K562 (cell line): ENCODE results near the gene SPINT2. TPM values are rescaled to one million over a fixed set of nuclear protein-coding genes. Genes with fewer than 3 reads are reported as not detected.

Experiments
- ASH1L ChIP-seq: fragments of 450-650 bp; IDR thresholded peaks from 2 replicates; pipeline ENCODE4 v1.6.1; 2018; ENCODE audit warnings: borderline replicate concordance, mild to moderate bottlenecking, low read depth; ENCODE audit not compliant: partially characterized antibody
- BRF1 ChIP-seq: IDR thresholded peaks from 3 replicates; pipeline ENCODE4 v1.6.1; 2011; ENCODE audit warnings: borderline replicate concordance, mild to moderate bottlenecking; ENCODE audit not compliant: insufficient read length; ENCODE audit errors: extremely low read depth
- CBX1 ChIP-seq: sonication (generic); IDR thresholded peaks from 2 replicates; pipeline ENCODE4 v1.6.1; 2016; ENCODE audit warnings: antibody characterized with exemption, low read depth, mild to moderate bottlenecking
- CHCHD3 ChIP-seq: fragments of 250-450 bp; sonication (Bioruptor Pico); IDR thresholded peaks from 2 replicates; pipeline ENCODE4 v2.1.2; 2022; ENCODE audit warnings: mild to moderate bottlenecking
- CHD1 ChIP-seq: fragments of 200-600 bp; sonication (generic); IDR thresholded peaks from one replicate; pipeline ENCODE4 v1.6.1; 2012; ENCODE audit warnings: mild to moderate bottlenecking, moderate library complexity, low read length, inconsistent platforms
- ERF ChIP-seq: fragments of 450-650 bp; formaldehyde crosslinking; IDR thresholded peaks from 2 replicates; pipeline ENCODE4 v1.4.0; 2020; ENCODE audit warnings: mild to moderate bottlenecking, mixed read lengths
- IRF2 ChIP-seq: sonication (generic); formaldehyde crosslinking; IDR thresholded peaks from 2 replicates; pipeline ENCODE4 v1.8.1; 2022; ENCODE audit warnings: mild to moderate bottlenecking, missing genetic modification reagents
- KAT8 ChIP-seq: fragments of 450-650 bp; IDR thresholded peaks from 2 replicates; pipeline ENCODE4 v1.6.1; 2016; ENCODE audit warnings: low read depth, mild to moderate bottlenecking
- MCM3 ChIP-seq: fragments of 450-650 bp; IDR thresholded peaks from 2 replicates; pipeline ENCODE4 v1.6.1; 2016
- PHF21A ChIP-seq: fragments of 450-650 bp; IDR thresholded peaks from 2 replicates; pipeline ENCODE4 v1.6.1; 2017; ENCODE audit warnings: low read depth, borderline replicate concordance
- RBM14 ChIP-seq: fragments of 200-400 bp; formaldehyde crosslinking; IDR thresholded peaks from 2 replicates; pipeline ENCODE4 v1.6.1; 2018; ENCODE audit warnings: low read depth, mild to moderate bottlenecking, low read length, moderate library complexity, borderline replicate concordance; ENCODE audit not compliant: insufficient read depth
- SMARCA5 ChIP-seq: fragments of 450-650 bp; IDR thresholded peaks from 2 replicates; pipeline ENCODE4 v1.6.1; 2016
- ZNF41 ChIP-seq: fragments of 250-450 bp; sonication (Bioruptor Pico); conservative IDR thresholded peaks from 2 replicates; pipeline ENCODE4 v1.4.0; 2020; ENCODE audit warnings: mild to moderate bottlenecking
- ZNF76 ChIP-seq: fragments of 250-450 bp; sonication (Bioruptor Pico); IDR thresholded peaks from 2 replicates; pipeline ENCODE4 v1.4.0; 2020; ENCODE audit warnings: mild to moderate bottlenecking, moderate library complexity, borderline replicate concordance
- ZNF79 ChIP-seq: fragments of 250-450 bp; sonication (Bioruptor Pico); IDR thresholded peaks from 2 replicates; pipeline ENCODE4 v1.4.0; 2020; ENCODE audit warnings: low read depth, mild to moderate bottlenecking, moderate library complexity
- polyA plus RNA-seq, 8 experiments: library from polyadenylated mRNA; depleted of rRNA in 4 of 8; stranded (reverse) in 5 of 8; unstranded in 3 of 8; fragments of >200 nt; fragmentation: Nextera tagmentation in 2 of 8; fragmentation: Illumina TruSeq in 1 of 8; extraction: Ambion mirVana in 2 of 8; extraction: Trizol in 1 of 8; gene quantifications; 2 replicates each; pipeline versions ENCODE4 v1.2.1 to v1.2.3, GENCODE V29; 2011 to 2014; ENCODE audit warnings: inconsistent platforms in 1 of 8, missing spikeins in 1 of 8
- total RNA-seq, 7 experiments: library from RNA; depleted of rRNA in 6 of 7; stranded (reverse); fragments of >200 nt in 6 of 7; fragmentation: Illumina TruSeq in 2 of 7; extraction: Trizol in 2 of 7; gene quantifications; 2 replicates each; pipeline versions ENCODE4 v1.2.1 to v1.2.3, GENCODE V29; 2011 to 2021; ENCODE audit warnings: low replicate concordance in 1 of 7
- TF ChIP-seq, protein P1 (sequence below): fragments of 150-350 bp; conservative IDR thresholded peaks from 2 replicates; pipeline ENCODE4 v1.6.1; 2014; ENCODE audit warnings: low read length
- TF ChIP-seq, protein P2 (sequence below): IDR thresholded peaks from 2 replicates; pipeline ENCODE4 v1.6.1; 2014; ENCODE audit warnings: antibody characterized with exemption
- TF ChIP-seq, protein P3 (sequence below), 2 experiments: fragments of 150-350 bp in 1 of 2; IDR thresholded peaks; 2 replicates each; pipeline ENCODE4 v1.6.1; 2012 to 2016; ENCODE audit warnings: low read depth in 2 of 2, low read length in 2 of 2, mild to moderate bottlenecking in 1 of 2, moderate library complexity in 1 of 2
- TF ChIP-seq, protein P4 (sequence below): fragments of 250-450 bp; sonication (Bioruptor Pico); IDR thresholded peaks from 2 replicates; pipeline ENCODE4 v1.8.0; 2021; ENCODE audit warnings: mild to moderate bottlenecking, moderate library complexity

The SPINT2 gene
- total and polyA plus RNA-seq, 9 of the 15 experiments (the other 6 are each of a cell fraction or from before 2014, with no cell fraction given): 0.65 to 4.5 (median 3.4) TPM

DNA sequence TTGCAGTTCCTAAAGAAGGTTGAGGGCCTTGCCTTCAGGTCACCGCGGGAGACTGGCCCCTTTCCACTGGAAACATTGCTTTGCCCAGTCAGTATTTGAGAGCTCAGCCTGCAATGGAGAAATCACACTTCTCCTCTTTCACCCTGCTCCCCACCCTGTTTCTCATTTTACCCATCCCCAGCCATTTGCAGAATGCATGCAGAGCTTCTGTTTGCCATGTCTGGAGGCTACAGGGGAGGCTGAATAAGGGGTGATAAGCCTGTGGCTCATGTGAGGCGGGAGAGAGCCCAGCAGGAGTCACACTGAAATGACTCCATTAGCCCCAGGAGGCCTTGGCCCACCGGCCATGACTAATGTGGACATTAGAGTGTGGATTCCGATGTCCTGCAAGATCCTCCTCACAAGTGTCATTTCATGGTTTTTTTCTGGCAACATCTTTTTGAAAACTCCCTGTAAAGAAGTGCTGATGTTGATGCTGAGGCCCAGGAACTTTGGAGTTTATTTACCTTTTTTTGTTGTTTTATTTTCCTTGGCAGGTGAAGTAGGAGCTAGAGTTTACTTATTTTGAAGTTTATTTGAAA is 6.3 kb downstream of the SPINT2 start (continued):
- TF ChIP-seq, protein P1, sequence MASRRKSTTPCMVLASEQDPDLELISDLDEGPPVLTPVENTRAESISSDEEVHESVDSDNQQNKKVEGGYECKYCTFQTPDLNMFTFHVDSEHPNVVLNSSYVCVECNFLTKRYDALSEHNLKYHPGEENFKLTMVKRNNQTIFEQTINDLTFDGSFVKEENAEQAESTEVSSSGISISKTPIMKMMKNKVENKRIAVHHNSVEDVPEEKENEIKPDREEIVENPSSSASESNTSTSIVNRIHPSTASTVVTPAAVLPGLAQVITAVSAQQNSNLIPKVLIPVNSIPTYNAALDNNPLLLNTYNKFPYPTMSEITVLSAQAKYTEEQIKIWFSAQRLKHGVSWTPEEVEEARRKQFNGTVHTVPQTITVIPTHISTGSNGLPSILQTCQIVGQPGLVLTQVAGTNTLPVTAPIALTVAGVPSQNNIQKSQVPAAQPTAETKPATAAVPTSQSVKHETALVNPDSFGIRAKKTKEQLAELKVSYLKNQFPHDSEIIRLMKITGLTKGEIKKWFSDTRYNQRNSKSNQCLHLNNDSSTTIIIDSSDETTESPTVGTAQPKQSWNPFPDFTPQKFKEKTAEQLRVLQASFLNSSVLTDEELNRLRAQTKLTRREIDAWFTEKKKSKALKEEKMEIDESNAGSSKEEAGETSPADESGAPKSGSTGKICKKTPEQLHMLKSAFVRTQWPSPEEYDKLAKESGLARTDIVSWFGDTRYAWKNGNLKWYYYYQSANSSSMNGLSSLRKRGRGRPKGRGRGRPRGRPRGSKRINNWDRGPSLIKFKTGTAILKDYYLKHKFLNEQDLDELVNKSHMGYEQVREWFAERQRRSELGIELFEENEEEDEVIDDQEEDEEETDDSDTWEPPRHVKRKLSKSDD: no peak
- TF ChIP-seq CHCHD3 (CRISPR knock-in tag): no peak
- TF ChIP-seq PHF21A: no peak
- no peak for TF ChIP-seq ZNF79 (CRISPR knock-in tag)
- no peak for TF ChIP-seq RBM14
- TF ChIP-seq, protein P2, sequence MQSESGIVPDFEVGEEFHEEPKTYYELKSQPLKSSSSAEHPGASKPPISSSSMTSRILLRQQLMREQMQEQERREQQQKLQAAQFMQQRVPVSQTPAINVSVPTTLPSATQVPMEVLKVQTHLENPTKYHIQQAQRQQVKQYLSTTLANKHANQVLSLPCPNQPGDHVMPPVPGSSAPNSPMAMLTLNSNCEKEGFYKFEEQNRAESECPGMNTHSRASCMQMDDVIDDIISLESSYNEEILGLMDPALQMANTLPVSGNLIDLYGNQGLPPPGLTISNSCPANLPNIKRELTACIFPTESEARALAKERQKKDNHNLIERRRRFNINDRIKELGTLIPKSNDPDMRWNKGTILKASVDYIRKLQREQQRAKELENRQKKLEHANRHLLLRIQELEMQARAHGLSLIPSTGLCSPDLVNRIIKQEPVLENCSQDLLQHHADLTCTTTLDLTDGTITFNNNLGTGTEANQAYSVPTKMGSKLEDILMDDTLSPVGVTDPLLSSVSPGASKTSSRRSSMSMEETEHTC: no peak
- no peak for TF ChIP-seq MCM3
- no peak for TF ChIP-seq IRF2 (CRISPR knock-in tag)
- no peak for TF ChIP-seq ASH1L
- TF ChIP-seq CHD1: no peak
- TF ChIP-seq BRF1: no peak
- TF ChIP-seq KAT8: no peak
- TF ChIP-seq ERF: no peak
- TF ChIP-seq SMARCA5: no peak
- TF ChIP-seq, protein P3, sequence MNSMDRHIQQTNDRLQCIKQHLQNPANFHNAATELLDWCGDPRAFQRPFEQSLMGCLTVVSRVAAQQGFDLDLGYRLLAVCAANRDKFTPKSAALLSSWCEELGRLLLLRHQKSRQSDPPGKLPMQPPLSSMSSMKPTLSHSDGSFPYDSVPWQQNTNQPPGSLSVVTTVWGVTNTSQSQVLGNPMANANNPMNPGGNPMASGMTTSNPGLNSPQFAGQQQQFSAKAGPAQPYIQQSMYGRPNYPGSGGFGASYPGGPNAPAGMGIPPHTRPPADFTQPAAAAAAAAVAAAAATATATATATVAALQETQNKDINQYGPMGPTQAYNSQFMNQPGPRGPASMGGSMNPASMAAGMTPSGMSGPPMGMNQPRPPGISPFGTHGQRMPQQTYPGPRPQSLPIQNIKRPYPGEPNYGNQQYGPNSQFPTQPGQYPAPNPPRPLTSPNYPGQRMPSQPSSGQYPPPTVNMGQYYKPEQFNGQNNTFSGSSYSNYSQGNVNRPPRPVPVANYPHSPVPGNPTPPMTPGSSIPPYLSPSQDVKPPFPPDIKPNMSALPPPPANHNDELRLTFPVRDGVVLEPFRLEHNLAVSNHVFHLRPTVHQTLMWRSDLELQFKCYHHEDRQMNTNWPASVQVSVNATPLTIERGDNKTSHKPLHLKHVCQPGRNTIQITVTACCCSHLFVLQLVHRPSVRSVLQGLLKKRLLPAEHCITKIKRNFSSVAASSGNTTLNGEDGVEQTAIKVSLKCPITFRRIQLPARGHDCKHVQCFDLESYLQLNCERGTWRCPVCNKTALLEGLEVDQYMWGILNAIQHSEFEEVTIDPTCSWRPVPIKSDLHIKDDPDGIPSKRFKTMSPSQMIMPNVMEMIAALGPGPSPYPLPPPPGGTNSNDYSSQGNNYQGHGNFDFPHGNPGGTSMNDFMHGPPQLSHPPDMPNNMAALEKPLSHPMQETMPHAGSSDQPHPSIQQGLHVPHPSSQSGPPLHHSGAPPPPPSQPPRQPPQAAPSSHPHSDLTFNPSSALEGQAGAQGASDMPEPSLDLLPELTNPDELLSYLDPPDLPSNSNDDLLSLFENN (IDR thresholded peaks at IDR 0.05; ENCODE audit: low read depth in 2 of 2, low read length in 2 of 2): peak in 1 of 2 experiments; percentile 45; a peak in 1 of 4 replicates
- no peak for TF ChIP-seq CBX1
- no peak for TF ChIP-seq ZNF76 (CRISPR knock-in tag)
- TF ChIP-seq, protein P4, sequence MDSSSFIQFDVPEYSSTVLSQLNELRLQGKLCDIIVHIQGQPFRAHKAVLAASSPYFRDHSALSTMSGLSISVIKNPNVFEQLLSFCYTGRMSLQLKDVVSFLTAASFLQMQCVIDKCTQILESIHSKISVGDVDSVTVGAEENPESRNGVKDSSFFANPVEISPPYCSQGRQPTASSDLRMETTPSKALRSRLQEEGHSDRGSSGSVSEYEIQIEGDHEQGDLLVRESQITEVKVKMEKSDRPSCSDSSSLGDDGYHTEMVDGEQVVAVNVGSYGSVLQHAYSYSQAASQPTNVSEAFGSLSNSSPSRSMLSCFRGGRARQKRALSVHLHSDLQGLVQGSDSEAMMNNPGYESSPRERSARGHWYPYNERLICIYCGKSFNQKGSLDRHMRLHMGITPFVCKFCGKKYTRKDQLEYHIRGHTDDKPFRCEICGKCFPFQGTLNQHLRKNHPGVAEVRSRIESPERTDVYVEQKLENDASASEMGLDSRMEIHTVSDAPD (CRISPR knock-in tag): no peak
- 0 out of 2 replicates have a peak, but pooled peaks have one; percentile 44 for TF ChIP-seq ZNF41 (CRISPR knock-in tag)
